Glutamatergic neuron (in vitro differentiated cells): Measurements from ENCODE around the gene EPHB2. TPM values are rescaled to one million over a fixed set of nuclear protein-coding genes. Genes with fewer than 3 reads are reported as not detected.
A peak's percentile ranks its signal among the peaks of the same experiment; 100 is the strongest.

ENCODE experiments used
- DNase-seq: peaks from one replicate; pipeline ENCODE4 v3.0.0; 2022
- H3K27ac Mint-ChIP-seq: one replicate; pipeline ENCODE4 v1.8.0; 2020; ENCODE audit warnings: mild to moderate bottlenecking, mixed read lengths, inconsistent platforms; ENCODE audit not compliant: unreplicated experiment
- H3K27me3 Mint-ChIP-seq: one replicate; pipeline ENCODE4 v1.8.0; 2020; ENCODE audit warnings: mild to moderate bottlenecking, moderate library complexity, mixed read lengths, inconsistent platforms; ENCODE audit not compliant: unreplicated experiment
- H3K36me3 Mint-ChIP-seq: one replicate; pipeline ENCODE4 v1.8.0; 2020; ENCODE audit warnings: mild to moderate bottlenecking, mixed read lengths, inconsistent platforms; ENCODE audit not compliant: unreplicated experiment
- H3K4me1 Mint-ChIP-seq: one replicate; pipeline ENCODE4 v1.8.0; 2020; ENCODE audit warnings: mild to moderate bottlenecking, low read depth, mixed read lengths, inconsistent platforms; ENCODE audit not compliant: unreplicated experiment
- H3K4me3 Mint-ChIP-seq: one replicate; pipeline ENCODE4 v1.8.0; 2020; ENCODE audit warnings: mild to moderate bottlenecking, mixed read lengths, inconsistent platforms; ENCODE audit not compliant: unreplicated experiment
- H3K9me3 Mint-ChIP-seq: one replicate; pipeline ENCODE4 v1.8.0; 2020; ENCODE audit warnings: mild to moderate bottlenecking, moderate library complexity, mixed read lengths, inconsistent platforms; ENCODE audit not compliant: unreplicated experiment
- total RNA-seq: library from RNA; stranded (reverse); fragmentation: NEBNext Ultra II Directional; extraction: Animal tissue kit (Norgen Biotek cat#: 25700); gene quantifications from one replicate; pipeline ENCODE4 v1.2.1, GENCODE V29; 2021; ENCODE audit not compliant: unreplicated experiment
- TF ChIP-seq, protein P1 (sequence below): fragments of 200-600 bp; sonication (generic); IDR thresholded peaks from one replicate; pipeline ENCODE4 v1.5.0; 2021; ENCODE audit not compliant: partially characterized antibody, unreplicated experiment

Gene EPHB2
- total RNA-seq, 1 donor from 2014 or later: 93.0 TPM

DNA sequence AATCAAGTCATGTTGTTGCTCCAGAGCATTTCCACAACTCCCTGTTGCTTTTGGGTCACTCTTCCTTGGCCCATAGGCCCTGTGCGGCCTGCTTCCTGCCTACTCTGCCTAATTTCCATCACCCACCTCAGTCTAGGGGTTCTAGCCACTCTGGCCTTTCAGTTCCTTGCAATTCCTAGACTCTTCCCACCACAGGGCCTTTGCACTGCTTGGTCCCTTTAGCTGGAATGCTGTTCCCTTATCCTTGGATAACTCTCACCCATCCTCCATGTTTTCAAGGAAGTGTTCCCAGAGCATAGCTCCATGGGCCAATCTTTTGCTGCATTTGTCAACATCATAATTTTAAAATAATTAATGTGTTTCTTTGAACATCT is 18.7 kb downstream of the EPHB2 start:
- H3K27ac Mint-ChIP-seq: no peak overlapping the region
- peaks cover 9% of the 10 kb centered on the region for H3K9me3 Mint-ChIP-seq
- no peak for DNase-seq
- TF ChIP-seq, protein P1, sequence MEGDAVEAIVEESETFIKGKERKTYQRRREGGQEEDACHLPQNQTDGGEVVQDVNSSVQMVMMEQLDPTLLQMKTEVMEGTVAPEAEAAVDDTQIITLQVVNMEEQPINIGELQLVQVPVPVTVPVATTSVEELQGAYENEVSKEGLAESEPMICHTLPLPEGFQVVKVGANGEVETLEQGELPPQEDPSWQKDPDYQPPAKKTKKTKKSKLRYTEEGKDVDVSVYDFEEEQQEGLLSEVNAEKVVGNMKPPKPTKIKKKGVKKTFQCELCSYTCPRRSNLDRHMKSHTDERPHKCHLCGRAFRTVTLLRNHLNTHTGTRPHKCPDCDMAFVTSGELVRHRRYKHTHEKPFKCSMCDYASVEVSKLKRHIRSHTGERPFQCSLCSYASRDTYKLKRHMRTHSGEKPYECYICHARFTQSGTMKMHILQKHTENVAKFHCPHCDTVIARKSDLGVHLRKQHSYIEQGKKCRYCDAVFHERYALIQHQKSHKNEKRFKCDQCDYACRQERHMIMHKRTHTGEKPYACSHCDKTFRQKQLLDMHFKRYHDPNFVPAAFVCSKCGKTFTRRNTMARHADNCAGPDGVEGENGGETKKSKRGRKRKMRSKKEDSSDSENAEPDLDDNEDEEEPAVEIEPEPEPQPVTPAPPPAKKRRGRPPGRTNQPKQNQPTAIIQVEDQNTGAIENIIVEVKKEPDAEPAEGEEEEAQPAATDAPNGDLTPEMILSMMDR: no peak
- no peaks in the 10 kb centered on the region for H3K36me3 Mint-ChIP-seq
- H3K27me3 Mint-ChIP-seq: peaks cover 11% of the 10 kb centered on the region
- peaks cover 28% of the 10 kb centered on the region for H3K4me1 Mint-ChIP-seq
- no peak overlapping the region for H3K4me3 Mint-ChIP-seq

- DNase-seq: no peak
- H3K27ac Mint-ChIP-seq: no peak overlapping the region
- TF ChIP-seq, protein P1: no peak
- H3K4me1 Mint-ChIP-seq: peaks cover 24% of the 10 kb centered on the region
- peaks cover 9% of the 10 kb centered on the region for H3K9me3 Mint-ChIP-seq
- H3K36me3 Mint-ChIP-seq: no peaks in the 10 kb centered on the region
- H3K27me3 Mint-ChIP-seq: peaks cover 10% of the 10 kb centered on the region
- H3K4me3 Mint-ChIP-seq: no peak overlapping the region
These were observed 19.3 kb downstream of the EPHB2 start for GRCh38 chr1:22729912-22730311.

GRCh38 chr1:22731924-22732720 is 21.5 kb downstream of the EPHB2 start:
- peaks cover 11% of the 10 kb centered on the region for H3K4me1 Mint-ChIP-seq
- no peaks in the 10 kb centered on the region for H3K27me3 Mint-ChIP-seq
- TF ChIP-seq, protein P1: peak; percentile 16
- no peak for DNase-seq
- H3K27ac Mint-ChIP-seq: no peak overlapping the region
- no peaks in the 10 kb centered on the region for H3K9me3 Mint-ChIP-seq
- H3K4me3 Mint-ChIP-seq: no peak overlapping the region
- no peaks in the 10 kb centered on the region for H3K36me3 Mint-ChIP-seq

GRCh38 chr1:22733643-22734042 is 23.0 kb downstream of the EPHB2 start:
- H3K27ac Mint-ChIP-seq: no peak overlapping the region
- no peak for DNase-seq
- no peaks in the 10 kb centered on the region for H3K36me3 Mint-ChIP-seq

More at GRCh38 chr1:22733643-22734042, 23.0 kb downstream of the EPHB2 start:
- Mint-ChIP-seq H3K4me3 (no peak overlapping the region), H3K9me3 (peaks cover 3% of the 10 kb centered on the region), H3K27me3 (no peaks in the 10 kb centered on the region), H3K4me1 (peaks cover 13% of the 10 kb centered on the region)
- TF ChIP-seq, protein P1: no peak
